DOHH2 (cell line): ENCODE data around the gene STK32B.

Source experiments
- H3F3A ChIP-seq: fragments of 200-600 bp; sonication (generic), shearing (Covaris generic); 2 replicates; pipeline ENCODE4 v1.6.0; 2016; ENCODE audit warnings: antibody characterized with exemption, mild to moderate bottlenecking; ENCODE audit not compliant: control insufficient read depth, insufficient read depth
- H3K27ac ChIP-seq: fragments of 200-600 bp; sonication (generic); 2 replicates; pipeline ENCODE4 v1.5.1; 2014; ENCODE audit warnings: low read depth, mild to moderate bottlenecking, low read length, moderate library complexity
- H3K27me3 ChIP-seq: fragments of 200-600 bp; sonication (generic); 2 replicates; pipeline ENCODE4 v1.6.1; 2014; ENCODE audit warnings: mild to moderate bottlenecking, low read length, mixed read lengths; ENCODE audit not compliant: control insufficient read depth
- H3K36me3 ChIP-seq: fragments of 200-600 bp; sonication (generic); 2 replicates; pipeline ENCODE4 v1.6.1; 2014; ENCODE audit warnings: mild to moderate bottlenecking, low read length, moderate library complexity, mixed read lengths; ENCODE audit not compliant: control insufficient read depth
- H3K4me1 ChIP-seq: fragments of 200-600 bp; sonication (generic); 2 replicates; pipeline ENCODE4 v1.6.1; 2014; ENCODE audit warnings: mild to moderate bottlenecking, low read length, mixed read lengths; ENCODE audit not compliant: control insufficient read depth
- H3K4me2 ChIP-seq: fragments of 200-600 bp; sonication (generic); 2 replicates; pipeline ENCODE4 v1.6.0; 2014; ENCODE audit warnings: mild to moderate bottlenecking, low read length, moderate library complexity
- H3K4me3 ChIP-seq: fragments of 200-600 bp; sonication (generic); 2 replicates; pipeline ENCODE4 v1.5.1; 2014; ENCODE audit warnings: mild to moderate bottlenecking, low read length, mixed read lengths
- H3K79me2 ChIP-seq: fragments of 200-600 bp; sonication (generic); 2 replicates; pipeline ENCODE4 v1.6.1; 2014; ENCODE audit warnings: mild to moderate bottlenecking, low read length, mixed read lengths; ENCODE audit not compliant: control insufficient read depth
- H3K9me2 ChIP-seq: fragments of 200-600 bp; sonication (generic); replicated peaks from 2 replicates; pipeline ENCODE4 v1.6.1; 2014; ENCODE audit warnings: mild to moderate bottlenecking, low read length, mixed read lengths; ENCODE audit not compliant: control insufficient read depth
- H3K9me3 ChIP-seq: fragments of 200-600 bp; sonication (generic); 2 replicates; pipeline ENCODE4 v1.6.1; 2014; ENCODE audit warnings: antibody characterized with exemption, low read length, mixed read lengths; ENCODE audit not compliant: control insufficient read depth, insufficient read depth
- H4K20me1 ChIP-seq: fragments of 200-600 bp; sonication (generic); 2 replicates; pipeline ENCODE4 v1.6.0; 2014; ENCODE audit warnings: low read depth, mild to moderate bottlenecking, antibody characterized with exemption, low read length, moderate library complexity; ENCODE audit not compliant: control insufficient read depth, insufficient read depth
- EZH2phosphoT487 ChIP-seq: fragments of 200-600 bp; sonication (generic); IDR thresholded peaks from 2 replicates; pipeline ENCODE4 v1.6.1; 2017; ENCODE audit warnings: borderline replicate concordance, mild to moderate bottlenecking, antibody characterized with exemption, low read length, moderate library complexity, mixed read lengths
- TF ChIP-seq, protein P1 (sequence below): fragments of 200-600 bp; sonication (generic); IDR thresholded peaks from one replicate; pipeline ENCODE4 v1.5.1; 2014; ENCODE audit warnings: antibody characterized with exemption, mild to moderate bottlenecking, low read depth, low read length; ENCODE audit not compliant: poor library complexity, severe bottlenecking

The STK32B gene

DNA sequence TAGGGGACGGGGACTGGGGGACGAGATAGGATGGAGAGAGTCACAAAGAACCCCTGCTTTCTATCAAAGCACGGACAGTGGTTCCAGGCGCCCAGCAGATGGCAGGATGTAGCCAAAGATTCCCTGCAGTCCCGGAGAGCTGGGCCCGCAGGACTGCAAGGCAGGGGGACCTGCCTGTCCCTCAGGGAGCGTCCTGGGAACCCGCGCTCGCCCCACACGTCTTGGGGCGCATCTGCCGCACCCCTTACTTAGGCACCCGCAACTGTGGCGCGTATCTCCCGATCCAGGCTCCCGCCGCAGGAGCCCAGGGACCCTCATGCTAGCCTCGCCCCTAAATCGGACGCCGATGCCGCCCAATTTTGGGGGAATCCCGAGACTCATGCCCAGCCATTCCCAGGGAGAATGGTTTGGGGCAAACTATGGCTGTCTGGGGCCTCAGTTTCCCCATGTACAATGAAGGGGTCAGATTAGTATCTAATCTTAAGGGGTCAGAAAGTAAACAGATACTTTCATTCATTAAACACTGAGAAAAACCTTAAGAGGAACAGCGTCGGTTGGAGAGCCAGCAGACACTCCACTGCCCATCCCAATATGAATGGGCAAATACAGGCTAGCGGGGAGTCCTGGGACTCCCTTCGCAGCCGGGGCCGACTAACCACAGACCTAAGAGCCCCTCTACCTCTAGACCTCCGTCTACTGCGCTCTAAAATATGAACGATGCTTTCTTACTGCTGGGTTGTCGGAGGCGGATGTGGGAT, 581 bp upstream of the STK32B start:
- TF ChIP-seq EZH2phosphoT487, result no peak
- TF ChIP-seq, protein P1, sequence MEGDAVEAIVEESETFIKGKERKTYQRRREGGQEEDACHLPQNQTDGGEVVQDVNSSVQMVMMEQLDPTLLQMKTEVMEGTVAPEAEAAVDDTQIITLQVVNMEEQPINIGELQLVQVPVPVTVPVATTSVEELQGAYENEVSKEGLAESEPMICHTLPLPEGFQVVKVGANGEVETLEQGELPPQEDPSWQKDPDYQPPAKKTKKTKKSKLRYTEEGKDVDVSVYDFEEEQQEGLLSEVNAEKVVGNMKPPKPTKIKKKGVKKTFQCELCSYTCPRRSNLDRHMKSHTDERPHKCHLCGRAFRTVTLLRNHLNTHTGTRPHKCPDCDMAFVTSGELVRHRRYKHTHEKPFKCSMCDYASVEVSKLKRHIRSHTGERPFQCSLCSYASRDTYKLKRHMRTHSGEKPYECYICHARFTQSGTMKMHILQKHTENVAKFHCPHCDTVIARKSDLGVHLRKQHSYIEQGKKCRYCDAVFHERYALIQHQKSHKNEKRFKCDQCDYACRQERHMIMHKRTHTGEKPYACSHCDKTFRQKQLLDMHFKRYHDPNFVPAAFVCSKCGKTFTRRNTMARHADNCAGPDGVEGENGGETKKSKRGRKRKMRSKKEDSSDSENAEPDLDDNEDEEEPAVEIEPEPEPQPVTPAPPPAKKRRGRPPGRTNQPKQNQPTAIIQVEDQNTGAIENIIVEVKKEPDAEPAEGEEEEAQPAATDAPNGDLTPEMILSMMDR, result peak; percentile 45
- Histone ChIP-seq H3K27ac (no peak overlapping the region), H3K9me2 (no peaks in the 10 kb centered on the region), H3K79me2 (no peaks in the 10 kb centered on the region), H3F3A (no peaks in the 10 kb centered on the region), H3K36me3 (no peaks in the 10 kb centered on the region), H3K4me1 (no peaks in the 10 kb centered on the region), H4K20me1 (no peaks in the 10 kb centered on the region), H3K4me2 (no peak overlapping the region), H3K27me3 (no peaks in the 10 kb centered on the region), H3K4me3 (no peak overlapping the region), H3K9me3 (no peaks in the 10 kb centered on the region)

DNA sequence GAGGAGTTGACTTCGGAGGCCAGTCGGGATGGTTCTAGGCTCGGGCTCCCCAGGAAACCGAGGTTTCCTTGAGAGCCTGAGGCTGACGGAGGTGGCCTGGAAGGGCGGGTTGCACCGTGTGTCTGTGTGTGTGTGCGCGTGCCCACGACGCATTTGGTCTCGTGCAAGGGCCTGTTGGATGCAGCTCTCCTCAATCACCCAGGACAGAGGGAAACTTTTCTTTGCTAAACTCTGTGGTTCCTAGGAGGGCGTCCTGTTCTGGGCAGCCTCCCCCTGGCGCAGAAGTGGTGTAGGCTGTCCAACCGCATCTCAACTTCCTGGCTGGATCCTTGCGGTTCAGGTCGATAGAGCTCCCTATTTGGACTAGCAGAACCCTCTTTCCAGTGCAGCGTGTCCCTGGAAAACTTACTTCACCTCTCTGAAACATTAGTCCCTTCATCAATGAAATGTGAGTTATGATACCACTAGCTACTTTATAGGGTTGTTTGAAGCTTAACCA, 973 bp downstream of the STK32B start:
- H4K20me1 ChIP-seq, result no peaks in the 10 kb centered on the region
- H3K9me3 ChIP-seq, result no peaks in the 10 kb centered on the region
- TF ChIP-seq EZH2phosphoT487, result no peak
- TF ChIP-seq, protein P1, result no peak
- H3K4me1 ChIP-seq, result no peaks in the 10 kb centered on the region
- no peaks in the 10 kb centered on the region for H3K79me2 ChIP-seq
- H3K27me3 ChIP-seq, result no peaks in the 10 kb centered on the region
- H3K9me2 ChIP-seq, result no peaks in the 10 kb centered on the region
- no peaks in the 10 kb centered on the region for H3F3A ChIP-seq
- no peak overlapping the region for H3K27ac ChIP-seq
- no peak overlapping the region for H3K4me3 ChIP-seq
- H3K4me2 ChIP-seq, result no peak overlapping the region
- H3K36me3 ChIP-seq, result no peaks in the 10 kb centered on the region

DNA sequence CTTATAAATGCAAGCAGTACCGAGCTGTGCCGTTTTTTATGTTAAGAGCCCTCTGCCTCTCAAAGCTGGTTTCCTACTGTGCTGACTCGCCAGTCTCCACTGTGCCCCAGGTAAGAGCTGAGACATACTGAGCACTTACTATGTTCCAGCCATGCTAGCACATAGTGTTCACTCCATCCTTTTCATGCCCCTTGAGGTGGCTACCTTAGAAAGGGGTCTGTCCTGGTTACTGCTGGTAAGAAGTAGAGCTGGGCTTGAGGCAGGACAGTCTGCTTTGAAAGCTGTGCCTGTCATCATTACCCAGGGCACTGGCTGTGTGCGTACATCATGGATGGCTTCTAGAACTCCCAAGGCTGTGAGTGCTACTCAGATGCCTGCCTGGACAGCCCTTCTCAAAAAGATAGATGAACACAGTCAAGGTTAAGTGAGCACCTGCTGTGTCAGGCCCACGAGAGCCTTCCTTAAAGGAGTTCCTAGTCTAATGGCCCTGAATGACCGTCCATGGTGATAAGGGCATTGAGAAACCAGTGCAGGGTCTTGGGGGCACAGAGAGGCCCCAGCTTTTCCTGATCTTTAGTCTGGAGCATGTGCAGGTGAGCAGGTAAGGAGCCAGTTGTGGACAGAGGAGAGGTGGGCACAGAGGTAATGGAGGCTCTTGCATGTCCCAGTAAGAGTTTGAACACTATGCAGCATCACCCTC, 1.6 kb downstream of the STK32B start:
- Histone ChIP-seq H3K4me2 (no peak overlapping the region), H3F3A (no peaks in the 10 kb centered on the region), H3K9me3 (no peaks in the 10 kb centered on the region), H3K4me1 (no peaks in the 10 kb centered on the region), H3K4me3 (no peak overlapping the region), H3K79me2 (no peaks in the 10 kb centered on the region), H4K20me1 (no peaks in the 10 kb centered on the region), H3K27ac (no peak overlapping the region), H3K9me2 (no peaks in the 10 kb centered on the region), H3K36me3 (no peaks in the 10 kb centered on the region), H3K27me3 (no peaks in the 10 kb centered on the region)
- TF ChIP-seq, protein P1, result no peak
- TF ChIP-seq EZH2phosphoT487, result no peak
